H9 (cell line): Measurements from ENCODE around the gene CORT. TPM values are rescaled to one million over a fixed set of nuclear protein-coding genes. Genes with fewer than 3 reads are reported as not detected.

ENCODE experiments used
- DNase-seq: peaks from one replicate; pipeline ENCODE4 v3.0.0-alpha.2; 2017
- H2AFZ ChIP-seq: one replicate; pipeline ENCODE4 v1.6.1; 2013; ENCODE audit warnings: mild to moderate bottlenecking, low read length, control low read depth, moderate library complexity
- H2AK5ac ChIP-seq: 2 replicates; pipeline ENCODE4 v1.6.1; 2013; ENCODE audit warnings: low read length, control low read depth, mixed read lengths; ENCODE audit not compliant: insufficient read length
- H2BK120ac ChIP-seq: one replicate; pipeline ENCODE4 v1.6.1; 2013; ENCODE audit warnings: low read depth, mild to moderate bottlenecking, low read length, control low read depth, inconsistent platforms; ENCODE audit not compliant: poor library complexity, severe bottlenecking
- H2BK12ac ChIP-seq: 2 replicates; pipeline ENCODE4 v1.6.1; 2013; ENCODE audit warnings: low read length, control low read depth, mixed read lengths, low read depth; ENCODE audit not compliant: insufficient read length
- H2BK15ac ChIP-seq: 2 replicates; pipeline ENCODE4 v1.6.1; 2013; ENCODE audit warnings: low read depth, low read length, control low read depth
- H2BK20ac ChIP-seq: one replicate; pipeline ENCODE4 v1.6.1; 2013; ENCODE audit warnings: low read depth, mild to moderate bottlenecking, low read length, control low read depth, inconsistent platforms; ENCODE audit not compliant: poor library complexity, severe bottlenecking
- H2BK5ac ChIP-seq: 2 replicates; pipeline ENCODE4 v1.6.1; 2013; ENCODE audit warnings: low read length, control low read depth, mixed read lengths; ENCODE audit not compliant: insufficient read length
- H3K14ac ChIP-seq: 2 replicates; pipeline ENCODE4 v1.6.1; 2013; ENCODE audit warnings: low read length, control low read depth; ENCODE audit not compliant: insufficient read depth
- H3K18ac ChIP-seq: 2 replicates; pipeline ENCODE4 v1.6.1; 2013; ENCODE audit warnings: low read depth, mild to moderate bottlenecking, mixed read lengths, low read length, control low read depth; ENCODE audit not compliant: insufficient read length
- H3K23ac ChIP-seq: 2 replicates; pipeline ENCODE4 v1.6.1; 2013; ENCODE audit warnings: low read length, control low read depth, mixed read lengths, low read depth; ENCODE audit not compliant: insufficient read length
- H3K23me2 ChIP-seq: 2 replicates; pipeline ENCODE4 v1.6.1; 2013; ENCODE audit warnings: low read depth, mild to moderate bottlenecking, mixed read lengths, low read length, control low read depth; ENCODE audit not compliant: insufficient read length, poor library complexity, severe bottlenecking
- H3K27ac ChIP-seq: 2 replicates; pipeline ENCODE4 v1.5.1; 2013; ENCODE audit warnings: low read length, control low read depth, mixed read lengths, low read depth; ENCODE audit not compliant: insufficient read length
- H3K27me3 ChIP-seq: 2 replicates; pipeline ENCODE4 v1.6.1; 2013; ENCODE audit warnings: low read length, control low read depth, inconsistent platforms; ENCODE audit not compliant: insufficient read depth
- H3K4ac ChIP-seq: 2 replicates; pipeline ENCODE4 v1.6.1; 2013; ENCODE audit warnings: low read depth, mild to moderate bottlenecking, control low read depth, inconsistent platforms, low read length, moderate library complexity
- H3K4me1 ChIP-seq: 2 replicates; pipeline ENCODE4 v1.6.1; 2013; ENCODE audit warnings: low read length, control low read depth, inconsistent platforms; ENCODE audit not compliant: insufficient read depth
- H3K4me2 ChIP-seq: 2 replicates; pipeline ENCODE4 v1.6.1; 2013; ENCODE audit warnings: low read length, control low read depth, mixed read lengths; ENCODE audit not compliant: insufficient read length, insufficient read depth
- H3K56ac ChIP-seq: 2 replicates; pipeline ENCODE4 v1.6.1; 2013; ENCODE audit warnings: low read depth, mild to moderate bottlenecking, mixed read lengths, low read length, control low read depth; ENCODE audit not compliant: insufficient read length
- H3K79me1 ChIP-seq: 2 replicates; pipeline ENCODE4 v1.6.1; 2013; ENCODE audit warnings: low read depth, mild to moderate bottlenecking, moderate library complexity, low read length, control low read depth, inconsistent platforms; ENCODE audit not compliant: insufficient read depth, poor library complexity, severe bottlenecking
- H3K79me2 ChIP-seq: 2 replicates; pipeline ENCODE4 v1.6.1; 2013; ENCODE audit warnings: low read length, control low read depth, inconsistent platforms; ENCODE audit not compliant: insufficient read depth
- H3K9ac ChIP-seq: 2 replicates; pipeline ENCODE4 v1.6.1; 2013; ENCODE audit warnings: low read length, control low read depth, mixed read lengths; ENCODE audit not compliant: insufficient read length; ENCODE audit errors: extremely low read depth
- H3K9me3 ChIP-seq: one replicate; pipeline ENCODE4 v1.6.1; 2013; ENCODE audit warnings: low read depth, low read length, inconsistent platforms; ENCODE audit not compliant: control insufficient read depth
- H3T11ph ChIP-seq: one replicate; pipeline ENCODE4 v1.6.1; 2013; ENCODE audit warnings: mild to moderate bottlenecking, low read length, control low read depth, inconsistent platforms
- H4K20me1 ChIP-seq: one replicate; pipeline ENCODE4 v1.6.1; 2013; ENCODE audit not compliant: control insufficient read depth, insufficient read length, insufficient read depth
- H4K5ac ChIP-seq: 2 replicates; pipeline ENCODE4 v1.6.1; 2013; ENCODE audit warnings: low read depth, mild to moderate bottlenecking, mixed read lengths, low read length, control low read depth; ENCODE audit not compliant: insufficient read length
- H4K8ac ChIP-seq: replicated peaks from 2 replicates; pipeline ENCODE4 v1.6.1; 2013; ENCODE audit warnings: low read length, control low read depth, mixed read lengths, low read depth; ENCODE audit not compliant: insufficient read length
- H4K91ac ChIP-seq: 2 replicates; pipeline ENCODE4 v1.6.1; 2013; ENCODE audit warnings: low read depth, mild to moderate bottlenecking, moderate library complexity, mixed read lengths, low read length, control low read depth; ENCODE audit not compliant: insufficient read length
- H3K27ac Mint-ChIP-seq, 3 experiments: 2 replicates in 2 of 3; 3 replicates in 1 of 3; pipeline ENCODE4 v1.8.0; 2020 to 2021; ENCODE audit warnings: mixed read lengths in 3 of 3, mild to moderate bottlenecking in 1 of 3, moderate library complexity in 1 of 3
- H3K27me3 Mint-ChIP-seq: 2 replicates; pipeline ENCODE4 v1.8.0; 2021; ENCODE audit warnings: low read depth, mild to moderate bottlenecking, moderate library complexity, mixed read lengths
- H3K36me3 Mint-ChIP-seq, 3 experiments: 2 replicates in 2 of 3; 3 replicates in 1 of 3; pipeline ENCODE4 v1.8.0; 2020 to 2021; ENCODE audit warnings: low read depth in 3 of 3, mixed read lengths in 3 of 3; ENCODE audit not compliant: insufficient read depth in 1 of 3
- H3K4me1 Mint-ChIP-seq, 2 experiments: 2 replicates each; pipeline ENCODE4 v1.8.0; 2020; ENCODE audit warnings: mixed read lengths in 2 of 2
- H3K4me3 Mint-ChIP-seq, 2 experiments: 2 replicates in 1 of 2; 3 replicates in 1 of 2; pipeline ENCODE4 v1.8.0; 2020 to 2021; ENCODE audit warnings: mild to moderate bottlenecking in 2 of 2, mixed read lengths in 2 of 2, moderate library complexity in 1 of 2
- H3K9me3 Mint-ChIP-seq, 2 experiments: 2 replicates in 1 of 2; 3 replicates in 1 of 2; pipeline ENCODE4 v1.8.0; 2020; ENCODE audit warnings: mild to moderate bottlenecking in 2 of 2, mixed read lengths in 2 of 2, moderate library complexity in 1 of 2
- CTCF ChIP-seq: fragments of 200-600 bp; sonication (generic); conservative IDR thresholded peaks from 3 replicates; pipeline ENCODE4 v1.8.0; 2021; ENCODE audit warnings: antibody characterized with exemption, mild to moderate bottlenecking
- WGBS: extraction: QIAGEN DNeasy Blood & Tissue Kit; methylation state at CpG from one replicate; pipeline ENCODE4 v1.1.7; 2013; ENCODE audit warnings: missing lambda C conversion rate, low lambda C conversion rate, mixed read lengths; ENCODE audit not compliant: insufficient read length; ENCODE audit errors: extremely low coverage; 5-methylcytosine and 5-hydroxymethylcytosine counted together
- total RNA-seq: library from RNA; stranded (reverse); gene quantifications from 2 replicates; pipeline ENCODE4 v1.2.1, GENCODE V29; 2021

The CORT gene
- total RNA-seq, 1 experiment from 2014 or later = not detected

- Mint-ChIP-seq H3K27me3 (no peaks in the 10 kb centered on the region), H3K36me3 (peaks cover 52 to 73% (median 71%) of the 10 kb centered on the region in 3 experiments), H3K9me3 (no peaks in the 10 kb centered on the region), H3K27ac (no peak overlapping the region), H3K4me1 (peaks cover 5 to 6% of the 10 kb centered on the region in 2 experiments; a peak in 2 of 4 replicates), H3K4me3 (no peak overlapping the region)
- H4K20me1 ChIP-seq = no peaks in the 10 kb centered on the region
- no peak overlapping the region for H3K4ac ChIP-seq
- no peak overlapping the region for H2BK120ac ChIP-seq
- 0 out of 2 replicates have a peak, but pooled peaks cover 2% of the 10 kb centered on the region for H3K4me1 ChIP-seq
- H3K14ac ChIP-seq = no peak overlapping the region
- no peak overlapping the region for H3K56ac ChIP-seq
- no peak overlapping the region for H4K91ac ChIP-seq
- H2BK5ac ChIP-seq = no peak overlapping the region
- no peak overlapping the region for H2BK15ac ChIP-seq
- H3K79me2 ChIP-seq = peaks cover 3% of the 10 kb centered on the region; the same call in 1 of the 2 replicates
- DNase-seq = no peak
- no peak for TF ChIP-seq CTCF
- H3K18ac ChIP-seq = no peak overlapping the region
- no CpG with 5 or more reads among the region's 2 CpGs for WGBS
- no peak overlapping the region for H3K9ac ChIP-seq
- no peaks in the 10 kb centered on the region for H3K27me3 ChIP-seq
- no peak overlapping the region for H3K4me2 ChIP-seq
- H3K79me1 ChIP-seq = no peaks in the 10 kb centered on the region
- no peak overlapping the region for H2AK5ac ChIP-seq
- no peaks in the 10 kb centered on the region for H3K23me2 ChIP-seq
- H3K23ac ChIP-seq = no peak overlapping the region
- H4K5ac ChIP-seq = no peak overlapping the region
- no peak overlapping the region for H3K27ac ChIP-seq
- no peak overlapping the region for H3T11ph ChIP-seq
- no peak overlapping the region for H2BK20ac ChIP-seq
- H3K9me3 ChIP-seq = no peaks in the 10 kb centered on the region
- H4K8ac ChIP-seq = no peak overlapping the region
- no peak overlapping the region for H2AFZ ChIP-seq
- H2BK12ac ChIP-seq = no peak overlapping the region
Observed at GRCh38 chr1:10467078-10467477, 17.2 kb downstream of the CORT start.
